Fibroblast of skin of right quadriceps (primary cell): ENCODE data around the gene PAFAH1B1.
"Not testable (repeated sequence)": the region's sequence is repeated elsewhere in the genome, so short reads cannot be mapped to it uniquely, and the experiment has no call there.

Source experiments
- DNase-seq: peaks from one replicate; pipeline ENCODE4 v3.0.0-alpha.2; 2013

The PAFAH1B1 gene

GRCh38 chr17:2691069-2691871 lies 97.8 kb downstream of the PAFAH1B1 start:
- no peak for DNase-seq

GRCh38 chr17:2691965-2692780 lies 98.7 kb downstream of the PAFAH1B1 start:
- no peak for DNase-seq

GRCh38 chr17:2692781-2693135 lies 99.3 kb downstream of the PAFAH1B1 start:
- no peak for DNase-seq

- no peak for DNase-seq
Measured at GRCh38 chr17:2693561-2694380, 100.3 kb downstream of the PAFAH1B1 start.

GRCh38 chr17:2694381-2695242 lies 101.2 kb downstream of the PAFAH1B1 start:
- no peak for DNase-seq

GRCh38 chr17:2695243-2695960 lies 101.9 kb downstream of the PAFAH1B1 start:
- no peak for DNase-seq

- DNase-seq: no peak
Measured at GRCh38 chr17:2695961-2696760, 102.7 kb downstream of the PAFAH1B1 start.

- DNase-seq: no peak
Measured at GRCh38 chr17:2697611-2698162, 104.2 kb downstream of the PAFAH1B1 start.

- not testable (repeated sequence) for DNase-seq
Measured at GRCh38 chr17:2699216-2699805, 105.9 kb downstream of the PAFAH1B1 start.

GRCh38 chr17:2700030-2700490 lies 106.6 kb downstream of the PAFAH1B1 start:
- DNase-seq: no peak

GRCh38 chr17:2700491-2701141 lies 107.2 kb downstream of the PAFAH1B1 start:
- no peak for DNase-seq

- no peak for DNase-seq
Measured at GRCh38 chr17:2701161-2701995, 107.9 kb downstream of the PAFAH1B1 start.

- no peak for DNase-seq
Measured at GRCh38 chr17:2701996-2702741, 108.7 kb downstream of the PAFAH1B1 start.

- DNase-seq: no peak
Measured at GRCh38 chr17:2703181-2703580, 109.7 kb downstream of the PAFAH1B1 start.

GRCh38 chr17:2703606-2704005 lies 110.2 kb downstream of the PAFAH1B1 start:
- DNase-seq: no peak

- no peak for DNase-seq
Measured at GRCh38 chr17:2704031-2704889, 110.8 kb downstream of the PAFAH1B1 start.

- no peak for DNase-seq
Measured at GRCh38 chr17:2704890-2705248, 111.4 kb downstream of the PAFAH1B1 start.
